Measurements from ENCODE around the gene CLK3.
A peak's percentile ranks its signal among the peaks of the same experiment; 100 is the strongest.
"Not testable (repeated sequence)": the region's sequence is repeated elsewhere in the genome, so short reads cannot be mapped to it uniquely, and the experiment has no call there.

Gene CLK3

GRCh38 chr15:74621936-74622335 lies 6.3 kb downstream of the CLK3 start:
- DNase-seq, result no peak

- no peak for DNase-seq
Measured at GRCh38 chr15:74622758-74623157, 7.1 kb downstream of the CLK3 start.

GRCh38 chr15:74624020-74624602 lies 8.5 kb downstream of the CLK3 start:
- DNase-seq, result no peak

GRCh38 chr15:74625693-74626092 lies 10.1 kb downstream of the CLK3 start:
- DNase-seq, result no peak

GRCh38 chr15:74626336-74626735 lies 10.7 kb downstream of the CLK3 start:
- DNase-seq, result no peak

GRCh38 chr15:74626752-74627692 lies 11.4 kb downstream of the CLK3 start:
- DNase-seq, result no peak

- DNase-seq, result no peak
Measured at GRCh38 chr15:74627766-74628165, 12.1 kb downstream of the CLK3 start.

- no peak for DNase-seq
Measured at GRCh38 chr15:74628199-74628598, 12.6 kb downstream of the CLK3 start.

GRCh38 chr15:74628949-74629348 lies 13.3 kb downstream of the CLK3 start:
- DNase-seq, result no peak

- DNase-seq, result not testable (repeated sequence)
Measured at GRCh38 chr15:74629696-74630095, 14.1 kb downstream of the CLK3 start.

GRCh38 chr15:74630284-74631086 lies 14.8 kb downstream of the CLK3 start:
- no peak for DNase-seq

- DNase-seq, result no peak
Measured at GRCh38 chr15:74631087-74631385, 15.4 kb downstream of the CLK3 start.

- DNase-seq, result no peak
Measured at GRCh38 chr15:74631408-74631807, 15.8 kb downstream of the CLK3 start.

GRCh38 chr15:74631935-74632560 lies 16.4 kb downstream of the CLK3 start:
- peak; percentile 4 for DNase-seq

GRCh38 chr15:74632601-74633000 lies 17.0 kb downstream of the CLK3 start:
- no peak for DNase-seq

GRCh38 chr15:74633781-74634180 lies 18.1 kb downstream of the CLK3 start:
- no peak for DNase-seq

GRCh38 chr15:74635228-74635627 lies 19.6 kb downstream of the CLK3 start:
- peak; percentile 31 for DNase-seq

GRCh38 chr15:74636984-74637383 lies 21.3 kb downstream of the CLK3 start:
- DNase-seq, result no peak

- no peak for DNase-seq
Measured at GRCh38 chr15:74641151-74641550, 25.5 kb downstream of the CLK3 start.

GRCh38 chr15:74642348-74642733 lies 26.7 kb downstream of the CLK3 start:
- peak; percentile 79 for DNase-seq

- no peak for DNase-seq
Measured at GRCh38 chr15:74642734-74643664, 27.4 kb downstream of the CLK3 start.

- DNase-seq, result no peak
Measured at GRCh38 chr15:74643665-74644204, 28.1 kb downstream of the CLK3 start.

Data from NCI-H774 (cell line).